ENCODE results near the gene HMGCR. TPM values are rescaled to one million over a fixed set of nuclear protein-coding genes. Genes with fewer than 3 reads are reported as not detected.
"Not testable (repeated sequence)": the region's sequence is repeated elsewhere in the genome, so short reads cannot be mapped to it uniquely, and the experiment has no call there.

HMGCR gene
- 57.5 and 61.0 TPM in 2 replicates for total RNA-seq

DNA sequence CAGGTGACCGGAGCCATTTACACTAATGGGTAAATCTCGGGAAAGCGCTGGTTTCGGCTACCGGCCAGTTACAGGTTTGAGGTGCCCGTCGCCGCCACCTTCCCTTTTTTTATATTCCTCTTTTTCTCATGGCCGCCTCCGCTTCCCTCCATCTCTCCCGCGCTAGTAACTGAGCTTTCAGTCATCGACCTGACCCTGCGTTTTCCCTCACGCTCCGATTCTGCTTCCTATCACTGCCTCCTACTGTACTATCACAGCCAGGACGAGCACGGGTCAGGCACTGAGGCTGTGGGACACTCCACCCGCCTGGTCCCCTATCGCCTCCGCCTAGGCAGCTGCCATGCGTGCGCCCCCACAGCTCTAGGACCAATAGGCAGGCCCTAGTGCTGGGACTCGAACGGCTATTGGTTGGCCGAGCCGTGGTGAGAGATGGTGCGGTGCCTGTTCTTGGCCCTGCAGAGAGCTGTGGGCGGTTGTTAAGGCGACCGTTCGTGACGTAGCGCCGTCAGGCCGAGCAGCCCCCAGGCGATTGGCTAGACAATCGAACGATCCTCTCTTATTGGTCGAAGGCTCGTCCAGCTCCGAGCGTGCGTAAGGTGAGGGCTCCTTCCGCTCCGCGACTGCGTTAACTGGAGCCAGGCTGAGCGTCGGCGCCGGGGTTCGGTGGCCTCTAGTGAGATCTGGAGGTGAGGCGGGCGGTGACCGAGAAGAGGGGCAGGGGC lies at the start of gene HMGCR:
Gene HMGCR (plus strand): TSS at position 606 of the 722 bp plus-strand sequence. CDS start 5,386 bp downstream, outside the sequence.
- intact Hi-C loops (cut with micrococcal nuclease), result loop anchor here (1.0 to 5.0 kb wide), 9 partner anchors 99 to 1066 kb away; partner anchors contain the start of genes CERT1, GCNT4, GFM2 and HEXB

DNA sequence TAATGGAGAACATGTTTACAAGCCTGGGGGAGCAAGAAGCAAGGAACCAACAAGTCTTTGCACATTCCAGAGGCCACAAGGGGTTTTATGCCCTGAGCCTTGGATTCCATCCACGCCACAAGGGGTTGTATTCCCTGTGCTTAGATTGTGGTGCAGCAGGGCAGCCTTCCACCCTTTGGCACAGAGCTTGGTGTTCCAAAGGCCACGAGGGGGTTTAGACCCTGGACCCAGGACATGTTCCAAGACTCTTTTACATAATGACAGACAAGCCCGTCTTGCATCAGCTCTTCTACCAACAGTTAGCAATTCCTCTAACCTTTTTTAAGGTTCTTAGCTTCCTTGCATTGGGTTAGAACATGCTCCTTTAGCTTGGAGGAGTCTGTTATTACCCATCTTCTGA lies 45.2 kb upstream of the HMGCR start:
- intact Hi-C loops (cut with micrococcal nuclease), result not testable (repeated sequence)

DNA sequence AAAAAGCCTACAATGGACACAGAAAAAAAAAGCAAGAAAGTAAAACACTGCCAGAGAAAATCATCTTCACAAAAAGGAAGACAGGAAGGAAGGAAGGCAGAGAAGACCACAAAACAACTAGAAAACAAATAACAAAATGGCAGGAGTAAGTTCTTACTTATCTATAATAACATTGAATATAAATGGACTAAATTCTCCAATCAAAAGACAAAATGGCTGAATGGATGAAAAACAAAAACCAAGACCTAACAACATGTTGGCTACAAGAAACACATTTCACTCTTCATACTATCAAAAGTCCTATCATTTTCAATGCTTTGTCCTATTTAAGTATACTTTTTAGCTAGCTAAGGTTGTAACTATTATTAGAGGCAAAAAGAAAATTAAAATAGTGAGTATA lies 36.9 kb upstream of the HMGCR start:
- intact Hi-C loops (cut with micrococcal nuclease), result no loop called here

DNA sequence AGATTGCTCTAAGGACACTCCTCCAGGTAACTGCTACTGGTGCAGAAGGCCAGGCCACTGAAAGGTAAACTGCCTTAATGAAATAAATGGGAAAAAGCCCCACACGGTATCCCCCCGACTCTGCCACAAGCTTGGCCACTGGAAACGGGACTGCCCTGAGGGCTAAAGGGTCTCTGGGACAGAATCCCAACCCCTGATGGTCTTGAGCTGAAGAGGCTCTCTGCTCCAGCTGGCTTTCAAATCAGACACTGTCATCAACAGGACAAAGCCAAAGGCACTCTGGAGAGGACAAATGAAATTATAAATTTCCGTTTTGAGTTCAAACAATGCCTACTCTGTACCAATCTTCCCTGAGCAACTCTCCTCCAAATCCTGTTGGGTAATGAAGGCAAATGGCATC lies 33.6 kb upstream of the HMGCR start:
- intact Hi-C loops (cut with micrococcal nuclease), result no loop called here

DNA sequence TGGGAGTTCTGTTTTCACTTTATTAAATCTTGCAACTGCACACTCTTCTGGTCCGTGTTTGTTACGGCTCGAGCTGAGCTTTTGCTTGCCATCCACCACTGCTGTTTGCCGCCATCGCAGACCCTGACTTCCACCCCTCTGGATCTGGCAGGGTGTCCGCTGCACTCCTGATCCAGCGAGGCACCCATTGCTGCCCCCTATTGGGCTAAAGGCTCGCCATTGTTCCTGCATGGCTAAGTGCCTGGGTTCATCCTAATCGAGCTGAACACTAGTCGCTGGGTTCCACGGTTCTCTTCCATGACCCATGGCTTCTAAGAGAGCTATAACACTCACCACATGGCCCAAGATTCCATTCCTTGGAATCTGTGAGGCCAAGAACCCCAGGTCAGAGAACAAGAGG lies 32.5 kb upstream of the HMGCR start:
- intact Hi-C loops (cut with micrococcal nuclease), result not testable (repeated sequence)

DNA sequence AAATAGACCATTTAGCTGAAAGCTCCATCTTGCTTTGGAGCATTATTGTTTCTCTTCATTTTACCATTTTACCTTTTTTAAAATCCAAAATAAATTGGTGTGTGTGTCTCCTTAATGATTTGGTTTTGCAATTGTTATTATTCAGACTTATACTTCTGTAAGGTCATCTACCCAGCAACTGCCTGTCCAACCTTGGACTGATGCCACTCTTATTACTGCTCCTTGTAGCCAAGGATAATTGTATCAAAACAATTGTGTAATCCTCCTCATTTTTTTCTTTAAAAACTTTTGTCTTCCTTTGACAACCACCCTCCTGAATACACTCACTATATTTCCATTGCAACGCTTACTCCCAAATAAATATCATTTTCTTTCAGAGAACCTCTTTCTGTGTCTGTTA lies 30.3 kb upstream of the HMGCR start:
- intact Hi-C loops (cut with micrococcal nuclease), result no loop called here

DNA sequence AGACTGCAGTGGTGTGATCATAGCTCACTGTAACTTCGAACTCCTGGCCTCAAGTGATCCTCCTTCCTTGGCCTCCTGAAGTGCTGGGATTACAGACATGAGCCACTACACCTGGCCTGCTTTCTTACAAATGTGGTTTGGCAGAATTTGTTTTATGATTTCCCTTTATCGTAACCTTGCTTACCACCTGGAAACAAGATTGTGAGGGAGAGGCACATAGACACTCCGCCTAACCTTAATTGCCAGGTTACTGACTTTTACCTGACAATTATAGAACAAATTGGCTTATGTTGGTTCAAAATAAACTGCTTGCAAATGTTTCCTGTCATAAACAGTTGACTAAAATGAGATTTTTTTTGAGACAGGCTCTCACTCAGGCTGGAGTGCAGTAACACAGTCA lies 26.8 kb upstream of the HMGCR start:
- intact Hi-C loops (cut with micrococcal nuclease), result no loop called here

DNA sequence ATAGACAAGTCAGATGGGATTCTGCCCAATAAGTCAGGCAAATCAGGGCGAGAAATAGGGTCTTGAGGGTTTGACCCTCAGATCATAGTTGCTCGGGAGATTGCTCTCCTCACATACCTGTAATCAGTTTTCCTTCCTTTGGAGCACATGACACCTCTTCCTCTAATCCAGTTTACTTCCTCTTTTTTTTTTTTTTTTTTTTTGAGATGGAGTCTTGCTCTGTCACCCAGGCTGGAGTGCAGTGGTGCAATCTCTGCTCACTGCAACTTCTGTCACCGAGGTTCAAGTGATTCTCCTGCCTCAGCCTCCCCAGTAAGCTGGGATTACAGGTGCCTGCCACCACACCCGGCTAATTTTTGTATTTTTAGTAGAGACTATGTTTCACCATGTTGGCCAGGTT lies 17.9 kb upstream of the HMGCR start:
- intact Hi-C loops (cut with micrococcal nuclease), result not testable (repeated sequence)

DNA sequence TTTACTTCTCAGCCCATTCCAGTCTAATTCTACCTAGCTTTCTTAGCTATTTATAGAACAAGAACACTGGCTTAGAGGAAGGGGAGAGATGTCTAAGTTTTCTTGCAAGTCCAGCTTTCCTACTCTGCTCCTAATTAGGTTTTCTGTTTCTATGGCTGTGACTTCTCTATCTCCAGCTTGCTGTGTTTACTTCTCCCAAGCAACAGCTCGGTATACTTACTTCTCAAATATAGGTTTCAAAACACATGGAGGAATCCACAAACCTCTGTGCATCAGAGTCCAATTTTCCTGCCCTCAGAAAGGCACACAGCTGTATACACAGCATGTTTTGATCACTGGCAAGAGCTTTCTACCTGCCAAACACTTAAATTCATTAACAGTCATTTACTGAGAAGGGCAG lies 17.4 kb upstream of the HMGCR start:
- intact Hi-C loops (cut with micrococcal nuclease), result no loop called here

DNA sequence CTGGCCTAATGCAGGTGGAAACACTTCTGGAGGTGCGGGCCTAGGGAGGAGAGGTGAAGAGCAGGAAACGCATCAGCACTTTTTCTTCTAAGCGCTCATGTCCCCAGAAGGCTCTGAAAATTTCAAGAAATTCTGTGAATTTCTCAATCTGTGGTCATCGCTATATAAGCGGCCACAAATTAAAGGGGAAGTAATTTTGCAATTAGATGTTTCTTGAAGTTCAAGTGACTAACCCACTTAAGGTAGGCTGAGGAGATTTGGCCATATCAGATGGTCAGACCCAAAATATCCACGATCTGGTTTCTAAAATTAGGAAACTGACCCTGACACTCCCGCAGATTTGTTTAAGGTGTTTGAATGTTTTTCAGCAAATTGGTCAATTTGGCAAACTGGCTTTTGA lies 16.6 kb upstream of the HMGCR start:
- intact Hi-C loops (cut with micrococcal nuclease), result no loop called here

DNA sequence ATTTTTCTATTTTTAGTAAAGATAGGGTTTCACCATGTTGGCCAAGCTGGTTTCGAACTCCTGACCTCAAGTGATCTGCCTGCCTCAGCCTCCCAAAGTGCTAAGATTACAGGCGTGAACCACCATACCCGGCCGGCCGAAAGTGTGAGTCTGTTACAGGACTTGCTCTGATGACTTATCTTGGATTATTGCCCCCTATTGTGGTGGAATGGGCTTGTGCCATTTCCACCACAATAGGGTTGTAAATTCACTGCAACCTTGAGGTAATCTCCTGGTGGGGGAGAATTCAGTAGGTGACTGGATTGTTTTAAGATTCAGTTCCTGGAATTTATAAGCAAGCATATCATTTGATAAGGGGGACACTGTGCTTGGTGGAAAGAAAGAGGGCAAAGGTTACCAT lies 15.0 kb upstream of the HMGCR start:
- intact Hi-C loops (cut with micrococcal nuclease), result no loop called here

DNA sequence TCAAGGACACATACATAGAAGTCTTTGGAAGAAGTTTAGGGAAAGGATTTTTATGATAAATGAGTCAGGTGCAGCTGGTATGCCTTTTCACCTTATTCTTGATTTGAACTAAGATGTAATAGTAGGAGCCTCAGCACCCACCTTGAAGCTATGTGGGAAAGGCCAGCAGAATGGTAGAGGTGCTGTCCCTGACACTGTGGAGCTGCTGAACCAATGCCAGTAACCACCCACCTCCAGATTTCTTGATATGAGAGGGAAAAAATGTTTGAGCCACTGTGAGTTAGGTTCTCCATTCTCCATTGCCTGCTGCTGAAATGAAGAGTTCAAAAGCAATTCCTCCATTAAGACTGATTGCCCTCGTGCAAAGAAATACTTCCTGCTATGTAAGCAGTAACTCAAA lies 12.2 kb upstream of the HMGCR start:
- intact Hi-C loops (cut with micrococcal nuclease), result no loop called here

DNA sequence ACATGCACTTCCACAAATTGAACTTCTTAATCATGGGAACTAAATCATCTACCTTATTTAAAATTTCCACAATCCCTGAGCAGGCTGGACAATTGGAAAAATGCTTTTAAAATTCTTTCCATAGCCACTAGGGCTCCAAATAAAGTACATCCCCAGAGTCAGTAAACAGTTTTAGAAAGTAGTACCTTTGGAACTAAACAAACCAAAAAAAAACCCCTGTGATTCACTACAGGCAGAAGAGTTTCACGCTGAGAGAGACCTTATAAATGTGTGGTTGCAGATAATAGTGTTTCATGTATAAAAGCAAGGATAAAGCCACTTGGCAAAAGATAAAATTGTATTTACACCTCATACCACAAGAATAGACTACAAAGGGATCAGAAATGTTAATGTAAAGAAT lies 11.8 kb upstream of the HMGCR start:
- intact Hi-C loops (cut with micrococcal nuclease), result no loop called here

DNA sequence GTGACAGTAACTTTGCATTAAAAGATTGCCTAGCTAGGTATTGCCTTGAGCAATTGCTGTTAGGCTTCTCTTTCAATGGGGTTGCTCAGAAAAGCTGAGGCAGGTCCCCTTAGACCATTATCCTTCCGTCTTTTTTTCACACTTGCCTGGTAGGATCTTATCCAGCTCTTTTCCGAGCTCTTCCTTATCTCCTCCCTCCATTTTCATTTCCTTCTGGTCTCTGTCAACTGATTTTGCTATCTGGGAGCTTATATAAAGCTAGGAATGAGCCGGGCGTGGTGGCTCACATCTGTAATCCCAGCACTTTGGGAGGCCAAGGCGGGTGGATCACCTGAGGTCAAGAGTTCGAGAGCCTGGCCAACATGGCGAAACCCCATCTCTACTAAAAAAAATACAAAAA lies 6.6 kb upstream of the HMGCR start:
- intact Hi-C loops (cut with micrococcal nuclease), result no loop called here

DNA sequence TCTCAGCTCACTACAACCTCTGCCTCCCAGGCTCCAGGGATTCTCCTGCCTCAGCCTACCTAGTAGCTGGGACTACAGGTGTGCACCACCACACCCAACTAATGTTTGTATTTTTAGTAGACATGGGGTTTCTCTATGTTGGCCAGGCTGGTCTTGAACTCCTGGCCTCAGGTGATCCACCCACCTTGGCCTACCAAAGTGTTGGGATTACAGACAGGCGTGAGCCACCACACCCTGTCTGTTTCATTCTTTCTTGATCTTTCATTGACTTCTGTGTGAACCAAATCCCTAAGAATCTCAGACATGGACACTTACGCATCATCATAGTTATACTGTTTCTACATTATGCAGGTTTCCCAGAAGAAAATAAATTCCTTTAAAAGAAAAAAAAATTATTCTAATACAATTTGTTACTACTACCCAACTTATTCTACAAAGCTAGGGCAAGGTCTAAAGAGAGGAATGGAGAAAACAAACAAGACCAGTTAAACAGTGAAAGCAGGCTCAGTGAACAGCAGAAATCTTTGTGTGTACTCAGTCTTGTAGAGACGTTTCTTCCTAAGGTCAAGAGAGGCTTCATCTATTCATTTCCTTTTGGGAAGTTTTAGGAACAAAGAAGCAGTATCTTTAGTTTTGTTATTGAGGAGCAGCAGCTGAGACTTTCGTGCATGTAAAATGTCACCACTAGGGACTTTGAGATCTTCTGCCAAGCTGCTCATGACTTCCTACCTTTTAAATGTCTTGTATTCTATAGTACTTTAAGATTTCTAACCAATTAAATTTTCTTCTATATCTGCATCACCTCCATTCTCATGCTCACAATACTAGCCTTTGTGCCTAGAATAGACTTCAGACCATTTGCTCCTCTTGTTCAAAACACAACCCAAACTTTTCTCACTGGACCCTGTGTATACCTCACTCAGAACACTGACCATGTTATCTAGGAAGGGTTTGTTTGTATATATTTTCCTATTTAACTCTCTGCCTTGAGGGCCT lies 5.6 kb upstream of the HMGCR start:
- intact Hi-C loops (cut with micrococcal nuclease), result no loop called here

DNA sequence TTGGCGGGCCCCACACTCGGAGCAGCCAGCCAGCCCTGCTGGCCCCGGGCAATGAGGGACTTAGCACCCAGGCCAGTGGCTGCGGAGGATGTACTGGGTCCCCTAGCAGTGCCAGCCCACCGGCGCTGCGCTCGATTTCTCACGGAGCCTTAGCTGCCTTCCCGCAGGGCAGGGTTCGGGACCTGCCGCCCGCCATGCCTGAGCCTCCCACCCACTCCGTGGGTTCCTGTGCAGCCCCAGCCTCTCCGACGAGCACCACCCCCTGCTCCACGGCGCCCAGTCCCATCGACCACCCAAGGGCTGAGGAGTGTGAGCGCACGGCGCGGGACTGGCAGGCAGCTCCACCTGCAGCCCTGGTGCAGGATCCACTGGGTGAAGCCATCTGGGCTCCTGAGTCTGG lies 3.3 kb upstream of the HMGCR start:
- intact Hi-C loops (cut with micrococcal nuclease), result not testable (repeated sequence)

DNA sequence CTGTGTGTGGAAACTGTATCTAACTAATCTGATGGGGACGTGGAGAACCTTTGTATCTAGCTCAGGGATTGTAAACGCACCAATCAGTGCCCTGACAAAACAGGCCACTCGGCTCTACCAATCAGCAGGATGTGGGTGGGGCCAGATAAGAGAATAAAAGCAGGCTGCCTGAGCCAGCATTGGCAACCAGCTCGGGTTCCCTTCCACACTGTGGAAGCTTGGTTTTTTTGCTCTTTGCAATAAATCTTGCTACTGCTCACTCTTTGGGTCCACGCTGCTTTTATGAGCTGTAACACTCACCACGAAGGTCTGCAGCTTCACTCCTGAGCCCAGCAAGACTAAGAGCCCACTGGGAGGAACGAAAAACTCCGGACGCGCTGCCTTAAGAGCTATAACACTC lies 2.6 kb upstream of the HMGCR start:
- intact Hi-C loops (cut with micrococcal nuclease), result not testable (repeated sequence)

DNA sequence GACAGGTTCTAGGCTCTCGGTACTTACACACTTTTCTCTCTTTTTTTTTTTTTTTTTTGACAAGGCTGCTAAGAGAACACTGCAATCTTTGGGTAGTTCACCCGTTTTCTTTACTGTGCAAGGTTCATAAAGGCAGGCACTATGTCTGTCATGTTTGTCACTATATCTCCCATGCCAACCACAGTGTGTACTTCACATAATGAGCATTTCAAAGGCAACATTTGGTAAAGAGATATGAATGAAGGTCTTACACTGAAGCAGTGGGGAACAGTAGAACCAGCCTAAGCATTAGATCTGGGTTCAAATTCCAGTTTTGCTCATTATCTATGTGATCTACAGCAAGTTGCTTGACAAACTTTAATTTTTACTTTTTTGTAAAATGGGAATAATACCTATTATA lies 1.5 kb upstream of the HMGCR start:
- intact Hi-C loops (cut with micrococcal nuclease), result loop anchor here (5.0 kb wide), 3 partner anchors 332 to 648 kb away; partner anchors contain the start of genes GFM2, HEXB and NSA2

DNA sequence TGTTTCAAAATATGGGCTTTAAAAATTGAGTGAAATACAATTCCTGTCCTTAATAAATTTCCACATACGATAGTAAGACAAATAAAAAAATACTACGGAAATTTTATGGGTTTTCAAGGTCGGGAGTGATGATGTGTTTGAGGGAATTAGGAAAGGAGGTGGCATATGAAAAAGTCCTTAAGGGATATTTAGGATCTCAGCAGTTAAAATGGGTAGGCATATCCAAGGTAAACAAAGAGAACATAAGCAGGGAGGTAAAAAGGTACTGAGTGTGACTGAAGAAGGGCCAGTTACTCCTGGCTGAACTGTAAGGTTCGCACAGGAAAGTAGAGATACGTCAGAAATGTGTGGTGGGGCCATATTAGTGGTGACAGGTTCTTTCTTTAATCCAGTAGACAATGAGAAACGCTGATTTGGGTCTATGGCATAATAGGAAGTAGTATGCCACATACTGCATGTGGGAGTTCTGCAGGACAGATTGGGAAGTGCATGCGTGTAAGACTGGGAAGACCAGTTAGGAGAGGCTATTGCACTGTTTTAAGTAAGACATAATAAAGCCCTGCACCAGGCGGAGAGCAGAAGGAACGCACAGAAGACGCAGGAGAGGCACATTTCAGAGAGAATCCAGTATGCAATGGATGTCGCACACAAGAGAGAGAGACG lies 937 bp upstream of the HMGCR start:
- intact Hi-C loops (cut with micrococcal nuclease), result loop anchor here (1.0 to 5.0 kb wide), 7 partner anchors 99 to 1067 kb away; partner anchors contain the start of genes GCNT4, GFM2, HEXB and IQGAP2

DNA sequence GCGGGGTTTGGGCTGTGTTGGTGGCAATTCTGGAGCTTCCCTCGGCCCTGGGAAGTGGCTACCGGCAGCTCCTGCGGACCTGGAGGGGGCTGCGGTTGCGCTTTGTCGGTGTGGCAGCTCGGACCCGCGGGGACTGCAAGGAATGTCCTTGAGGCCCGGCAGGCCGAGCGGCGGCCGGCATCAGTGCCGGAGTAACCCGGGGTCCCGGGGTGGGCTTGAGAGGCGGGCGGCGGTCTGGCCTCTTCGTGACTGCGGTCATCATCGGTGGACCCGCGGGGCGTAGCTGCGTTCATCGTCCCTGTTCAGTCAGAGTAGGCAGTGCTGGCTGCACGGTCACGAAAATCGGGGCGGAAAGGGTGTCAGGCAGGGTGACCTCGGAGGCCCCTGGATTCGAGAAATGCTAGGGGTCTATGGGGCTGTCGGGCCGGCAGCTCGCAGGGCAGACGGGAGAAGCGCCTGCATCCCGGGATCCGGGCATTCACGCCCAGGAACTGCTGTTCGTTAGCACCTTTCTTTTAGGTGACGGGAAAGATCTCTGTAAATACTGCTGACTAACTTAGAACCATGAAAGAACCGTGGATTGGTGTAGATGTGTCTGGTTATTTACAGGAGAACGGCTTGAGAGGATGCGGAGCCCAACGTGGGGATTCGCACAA lies 474 bp downstream of the HMGCR start:
- intact Hi-C loops (cut with micrococcal nuclease), result loop anchor here (1.0 to 5.0 kb wide), 8 partner anchors 174 to 1065 kb away; partner anchors contain the start of genes CERT1, GCNT4, GFM2 and HEXB

DNA sequence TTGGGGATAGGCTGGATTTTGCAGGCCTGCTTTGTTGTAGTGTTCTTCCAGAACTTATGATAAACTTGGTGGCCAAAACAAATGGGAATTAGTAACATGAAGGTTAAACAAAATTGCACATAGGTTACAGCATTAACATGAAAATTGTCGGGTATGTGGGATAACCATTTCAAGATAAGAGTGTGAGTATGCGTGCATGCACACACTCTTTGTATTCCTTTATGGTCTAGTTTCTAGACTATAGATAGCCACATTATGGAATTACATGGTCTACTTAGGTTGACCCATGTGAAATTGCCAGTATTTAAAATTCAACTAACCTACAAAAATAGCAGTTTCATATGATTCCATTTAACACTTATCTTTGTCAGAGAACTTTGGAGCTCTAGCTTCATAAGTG lies 1.4 kb downstream of the HMGCR start:
- intact Hi-C loops (cut with micrococcal nuclease), result loop anchor here (5.0 kb wide), 3 partner anchors 329 to 651 kb away; partner anchors contain the start of genes GFM2, HEXB and NSA2
